ENCODE measurements around the gene BRCA1.

GRCh38 chr17:43040655-43041054, 84.5 kb downstream of the BRCA1 start:
- TF ChIP-seq, protein P1, sequence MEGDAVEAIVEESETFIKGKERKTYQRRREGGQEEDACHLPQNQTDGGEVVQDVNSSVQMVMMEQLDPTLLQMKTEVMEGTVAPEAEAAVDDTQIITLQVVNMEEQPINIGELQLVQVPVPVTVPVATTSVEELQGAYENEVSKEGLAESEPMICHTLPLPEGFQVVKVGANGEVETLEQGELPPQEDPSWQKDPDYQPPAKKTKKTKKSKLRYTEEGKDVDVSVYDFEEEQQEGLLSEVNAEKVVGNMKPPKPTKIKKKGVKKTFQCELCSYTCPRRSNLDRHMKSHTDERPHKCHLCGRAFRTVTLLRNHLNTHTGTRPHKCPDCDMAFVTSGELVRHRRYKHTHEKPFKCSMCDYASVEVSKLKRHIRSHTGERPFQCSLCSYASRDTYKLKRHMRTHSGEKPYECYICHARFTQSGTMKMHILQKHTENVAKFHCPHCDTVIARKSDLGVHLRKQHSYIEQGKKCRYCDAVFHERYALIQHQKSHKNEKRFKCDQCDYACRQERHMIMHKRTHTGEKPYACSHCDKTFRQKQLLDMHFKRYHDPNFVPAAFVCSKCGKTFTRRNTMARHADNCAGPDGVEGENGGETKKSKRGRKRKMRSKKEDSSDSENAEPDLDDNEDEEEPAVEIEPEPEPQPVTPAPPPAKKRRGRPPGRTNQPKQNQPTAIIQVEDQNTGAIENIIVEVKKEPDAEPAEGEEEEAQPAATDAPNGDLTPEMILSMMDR (IDR thresholded peaks at IDR 0.05; ENCODE audit: insufficient read depth, low read length), result no peak
- TF ChIP-seq POLR2AphosphoS5 (IDR thresholded peaks at IDR 0.05; ENCODE audit: low read depth), result no peak
- no peak for TF ChIP-seq SPI1 (IDR thresholded peaks at IDR 0.05; ENCODE audit: borderline replicate concordance, low read depth)
- TF ChIP-seq REST (IDR thresholded peaks at IDR 0.05; ENCODE audit: insufficient replicate concordance, low read depth), result no peak
